Liver (tissue), 9 donors: ENCODE measurements around the gene TADA3. TPM values are rescaled to one million over a fixed set of nuclear protein-coding genes. Genes with fewer than 3 reads are reported as not detected.

ENCODE experiments used
- DNase-seq: peaks from one replicate; pipeline ENCODE4 v3.0.0-alpha.2; 2017; ENCODE audit warnings: low spot score
- H3K27ac ChIP-seq, 2 donors: one replicate each; pipeline ENCODE4 v1.7.0; 2013; ENCODE audit warnings: inconsistent platforms in 2 of 2, low read length in 2 of 2, control low read depth in 1 of 2, low read depth in 1 of 2, mild to moderate bottlenecking in 1 of 2
- H3K27me3 ChIP-seq, 4 donors: one replicate each; pipeline versions ENCODE4 v1.6.1 to v1.7.0; 2013; ENCODE audit warnings: low read length in 3 of 4, inconsistent platforms in 1 of 4, mild to moderate bottlenecking in 1 of 4, moderate library complexity in 1 of 4; ENCODE audit not compliant: control insufficient read depth in 4 of 4, insufficient read depth in 4 of 4
- H3K36me3 ChIP-seq, 4 donors: one replicate each; pipeline versions ENCODE4 v1.6.1 to v1.7.0; 2013; ENCODE audit warnings: low read length in 3 of 4, mild to moderate bottlenecking in 3 of 4, low read depth in 1 of 4, moderate library complexity in 1 of 4; ENCODE audit not compliant: control insufficient read depth in 4 of 4, insufficient read depth in 3 of 4
- H3K4me1 ChIP-seq, 4 donors: one replicate each; pipeline versions ENCODE4 v1.6.1 to v1.7.0; 2013; ENCODE audit warnings: low read length in 3 of 4, mild to moderate bottlenecking in 3 of 4, moderate library complexity in 1 of 4; ENCODE audit not compliant: control insufficient read depth in 4 of 4, insufficient read depth in 4 of 4
- H3K4me3 ChIP-seq, 3 donors: one replicate each; pipeline versions ENCODE4 v1.6.1 to v1.7.0; 2013; ENCODE audit warnings: low read length in 3 of 3, control low read depth in 1 of 3, low read depth in 1 of 3, mild to moderate bottlenecking in 1 of 3
- H3K9ac ChIP-seq, 2 donors: one replicate each; pipeline ENCODE4 v1.7.0; 2013; ENCODE audit warnings: low read length in 2 of 2, mild to moderate bottlenecking in 2 of 2, moderate library complexity in 2 of 2, control low read depth in 1 of 2, low read depth in 1 of 2
- H3K9me3 ChIP-seq, 4 donors: one replicate each; pipeline versions ENCODE4 v1.6.1 to v1.7.0; 2013; ENCODE audit warnings: low read length in 3 of 4; ENCODE audit not compliant: control insufficient read depth in 4 of 4
- ATF3 ChIP-seq: IDR thresholded peaks from 2 replicates; pipeline ENCODE4 v1.6.1; 2016; ENCODE audit warnings: antibody characterized with exemption
- CTCF ChIP-seq: fragments of 150-350 bp; IDR thresholded peaks from 2 replicates; pipeline ENCODE4 v1.5.1; 2017; ENCODE audit warnings: improper control_type of control experiment, low read depth, low read length; ENCODE audit not compliant: missing input control
- EGR1 ChIP-seq, 2 donors: IDR thresholded peaks; 2 replicates each; pipeline ENCODE4 v1.6.1; 2016 to 2018; ENCODE audit warnings: antibody characterized with exemption in 2 of 2, low read depth in 2 of 2
- FOXA1 ChIP-seq: IDR thresholded peaks from 2 replicates; pipeline ENCODE4 v1.6.1; 2016; ENCODE audit warnings: antibody characterized with exemption
- FOXA2 ChIP-seq: IDR thresholded peaks from 2 replicates; pipeline ENCODE4 v1.6.1; 2016; ENCODE audit warnings: antibody characterized with exemption
- GABPA ChIP-seq, 2 donors: IDR thresholded peaks in 1 of 2; conservative IDR thresholded peaks in 1 of 2; 2 replicates each; pipeline ENCODE4 v1.6.1; 2016; ENCODE audit warnings: antibody characterized with exemption in 2 of 2, mild to moderate bottlenecking in 1 of 2, moderate library complexity in 1 of 2
- HNF4A ChIP-seq, 2 donors: conservative IDR thresholded peaks; 2 replicates each; pipeline ENCODE4 v1.6.1; 2016; ENCODE audit warnings: antibody characterized with exemption in 2 of 2, mild to moderate bottlenecking in 2 of 2
- HNF4G ChIP-seq: IDR thresholded peaks from 2 replicates; pipeline ENCODE4 v1.6.1; 2016; ENCODE audit warnings: antibody characterized with exemption
- JUND ChIP-seq, 2 donors: IDR thresholded peaks; 2 replicates each; pipeline ENCODE4 v1.6.1; 2016; ENCODE audit warnings: antibody characterized with exemption in 2 of 2
- MAX ChIP-seq: IDR thresholded peaks from 2 replicates; pipeline ENCODE4 v1.6.1; 2016; ENCODE audit warnings: antibody characterized with exemption
- NR2F2 ChIP-seq: IDR thresholded peaks from 2 replicates; pipeline ENCODE4 v1.6.1; 2016; ENCODE audit warnings: antibody characterized with exemption
- RAD21 ChIP-seq, 2 donors: IDR thresholded peaks; 2 replicates each; pipeline ENCODE4 v1.6.1; 2016; ENCODE audit warnings: antibody characterized with exemption in 2 of 2, mild to moderate bottlenecking in 2 of 2
- REST ChIP-seq: IDR thresholded peaks from 2 replicates; pipeline ENCODE4 v1.6.1; 2016; ENCODE audit warnings: antibody characterized with exemption, mild to moderate bottlenecking
- RXRA ChIP-seq, 2 donors: IDR thresholded peaks; 2 replicates each; pipeline ENCODE4 v1.6.1; 2017 to 2018; ENCODE audit warnings: antibody characterized with exemption in 2 of 2, mild to moderate bottlenecking in 1 of 2
- SP1 ChIP-seq: IDR thresholded peaks from 2 replicates; pipeline ENCODE4 v1.6.1; 2018; ENCODE audit warnings: antibody characterized with exemption, mild to moderate bottlenecking
- TAF1 ChIP-seq: conservative IDR thresholded peaks from 2 replicates; pipeline ENCODE4 v1.6.1; 2016; ENCODE audit warnings: antibody characterized with exemption, mild to moderate bottlenecking
- YY1 ChIP-seq: IDR thresholded peaks from 2 replicates; pipeline ENCODE4 v1.6.1; 2016; ENCODE audit warnings: antibody characterized with exemption, mild to moderate bottlenecking
- ZBTB33 ChIP-seq: IDR thresholded peaks from 2 replicates; pipeline ENCODE4 v1.6.1; 2016; ENCODE audit warnings: antibody characterized with exemption
- WGBS: extraction: QIAGEN DNeasy Blood & Tissue Kit; methylation state at CpG from one replicate; pipeline ENCODE4 v1.1.7; 2013; 5-methylcytosine and 5-hydroxymethylcytosine counted together
- polyA plus RNA-seq, 2 donors: library from polyadenylated mRNA; stranded (reverse) in 1 of 2; unstranded in 1 of 2; fragments of 200-250 nt in 1 of 2; fragments of >200 nt in 1 of 2; fragmentation: Nextera tagmentation in 1 of 2; extraction: Ambion mirVana in 1 of 2; gene quantifications; one replicate each; pipeline versions ENCODE4 v1.2.1 to v1.2.3, GENCODE V29; 2013 to 2015
- total RNA-seq, 2 donors: library from RNA; depleted of rRNA; stranded (reverse); fragments of >200 nt; gene quantifications; one replicate each; pipeline ENCODE4 v1.2.3, GENCODE V29; 2014
- donor health status: healthy.
- donor health status: healthy.
- donor health status: healthy.
- donor health status: healthy.
- donor health status: healthy.

Gene TADA3
- total and polyA plus RNA-seq, 4 donors, result 16.2 to 27.8 (median 21.5) TPM

GRCh38 chr3:9748031-9748430 lies 44.2 kb downstream of the TADA3 start:
- Histone ChIP-seq H3K9ac (no peak overlapping the region), H3K27me3 (no peaks in the 10 kb centered on the region), H3K9me3 (no peaks in the 10 kb centered on the region), H3K4me3 (no peak overlapping the region), H3K27ac (no peak overlapping the region), H3K36me3 (peaks cover 20 to 56% (median 43%) of the 10 kb centered on the region in 4 donors), H3K4me1 (peaks cover 5 to 27% (median 22%) of the 10 kb centered on the region in 4 donors)
- no peak for DNase-seq
- 88% methylated on average over 2 of the region's 2 CpGs for WGBS
- no peak for TF ChIP-seq CTCF
- TF ChIP-seq FOXA2, result no peak
- no peak for TF ChIP-seq HNF4A (conservative IDR thresholded peaks at IDR 0.05)
- TF ChIP-seq GABPA (IDR thresholded peaks at IDR 0.05 in 1 of 2, conservative IDR thresholded peaks at IDR 0.05 in 1 of 2), result no peak
- no peak for TF ChIP-seq RXRA (IDR thresholded peaks at IDR 0.05)
- TF ChIP-seq FOXA1, result no peak
- TF ChIP-seq RAD21 (IDR thresholded peaks at IDR 0.05), result no peak
- no peak for TF ChIP-seq HNF4G
- no peak for TF ChIP-seq REST
- TF ChIP-seq ZBTB33, result no peak
- TF ChIP-seq SP1, result no peak
- TF ChIP-seq ATF3, result no peak
- no peak for TF ChIP-seq YY1
- TF ChIP-seq JUND (IDR thresholded peaks at IDR 0.05), result no peak
- TF ChIP-seq NR2F2, result no peak
- TF ChIP-seq EGR1 (IDR thresholded peaks at IDR 0.05; ENCODE audit: low read depth in 2 of 2), result no peak

- Histone ChIP-seq H3K9me3 (no peaks in the 10 kb centered on the region), H3K4me3 (no peak overlapping the region), H3K27ac (no peak overlapping the region), H3K27me3 (no peaks in the 10 kb centered on the region), H3K4me1 (peaks cover 5 to 27% (median 22%) of the 10 kb centered on the region in 4 donors), H3K36me3 (peaks cover 17 to 63% (median 49%) of the 10 kb centered on the region in 4 donors), H3K9ac (no peak overlapping the region)
- DNase-seq, result no peak
- WGBS, result 95% methylated on average over 8 of the region's 8 CpGs
- no peak for TF ChIP-seq HNF4A (conservative IDR thresholded peaks at IDR 0.05)
- no peak for TF ChIP-seq CTCF
- no peak for TF ChIP-seq HNF4G
- no peak for TF ChIP-seq TAF1
- no peak for TF ChIP-seq YY1
- no peak for TF ChIP-seq ZBTB33
- TF ChIP-seq ATF3, result no peak
- no peak for TF ChIP-seq FOXA1
- TF ChIP-seq GABPA (IDR thresholded peaks at IDR 0.05 in 1 of 2, conservative IDR thresholded peaks at IDR 0.05 in 1 of 2), result no peak
- TF ChIP-seq NR2F2, result no peak
- no peak for TF ChIP-seq JUND (IDR thresholded peaks at IDR 0.05)
- no peak for TF ChIP-seq FOXA2
- no peak for TF ChIP-seq EGR1 (IDR thresholded peaks at IDR 0.05; ENCODE audit: low read depth in 2 of 2)
- no peak for TF ChIP-seq RAD21 (IDR thresholded peaks at IDR 0.05)
- no peak for TF ChIP-seq MAX
- TF ChIP-seq SP1, result no peak
These were observed 45.0 kb downstream of the TADA3 start for GRCh38 chr3:9747267-9747666.
